OCI-LY1 (cell line): ENCODE results near the gene RTTN.

Source experiments
- H2AFZ ChIP-seq: fragments of 200-600 bp; sonication (generic), shearing (Covaris generic); 2 replicates; pipeline ENCODE4 v1.6.0; 2014; ENCODE audit warnings: antibody characterized with exemption, mild to moderate bottlenecking, low read length
- H3F3A ChIP-seq: fragments of 200-600 bp; sonication (generic), shearing (Covaris generic); 2 replicates; pipeline ENCODE4 v1.6.0; 2014; ENCODE audit warnings: mild to moderate bottlenecking, antibody characterized with exemption, low read length, moderate library complexity; ENCODE audit not compliant: insufficient read depth
- H3K27ac ChIP-seq: fragments of 200-600 bp; sonication (generic); 2 replicates; pipeline ENCODE4 v1.5.1; 2014; ENCODE audit warnings: low read length, mixed run types, mild to moderate bottlenecking, low read depth; ENCODE audit not compliant: poor library complexity, severe bottlenecking
- H3K27me3 ChIP-seq: fragments of 200-600 bp; sonication (generic); 2 replicates; pipeline ENCODE4 v1.6.0; 2014; ENCODE audit warnings: antibody characterized with exemption, mild to moderate bottlenecking, low read length, moderate library complexity; ENCODE audit not compliant: insufficient read depth
- H3K36me3 ChIP-seq: fragments of 200-600 bp; sonication (generic); 2 replicates; pipeline ENCODE4 v1.6.1; 2014; ENCODE audit warnings: mild to moderate bottlenecking, antibody characterized with exemption, low read length, moderate library complexity, mixed read lengths; ENCODE audit not compliant: insufficient read depth
- H3K4me1 ChIP-seq: fragments of 200-600 bp; sonication (generic); 2 replicates; pipeline ENCODE4 v1.5.1; 2014; ENCODE audit warnings: mild to moderate bottlenecking, low read length, moderate library complexity; ENCODE audit not compliant: insufficient read depth, severe bottlenecking
- H3K4me2 ChIP-seq: fragments of 200-600 bp; sonication (generic), shearing (Covaris generic); 2 replicates; pipeline ENCODE4 v1.6.1; 2014; ENCODE audit warnings: low read length
- H3K4me3 ChIP-seq: fragments of 200-600 bp; sonication (generic); 2 replicates; pipeline ENCODE4 v1.5.1; 2014; ENCODE audit warnings: low read length, low read depth, mild to moderate bottlenecking, mixed read lengths; ENCODE audit not compliant: poor library complexity, severe bottlenecking
- H3K79me2 ChIP-seq: fragments of 200-600 bp; shearing (Covaris generic); 2 replicates; pipeline ENCODE4 v1.6.1; 2016; ENCODE audit warnings: mixed run types, low read length, mixed read lengths; ENCODE audit not compliant: insufficient read depth
- H3K9ac ChIP-seq: fragments of 200-600 bp; sonication (generic), shearing (Covaris generic); 2 replicates; pipeline ENCODE4 v1.6.1; 2014; ENCODE audit warnings: mild to moderate bottlenecking, low read length, mixed read lengths
- H3K9me2 ChIP-seq: fragments of 200-600 bp; sonication (generic), shearing (Covaris generic); 2 replicates; pipeline ENCODE4 v1.6.1; 2014; ENCODE audit warnings: low read depth, mild to moderate bottlenecking, low read length, mixed read lengths
- H3K9me3 ChIP-seq: fragments of 200-600 bp; shearing (Covaris generic); 2 replicates; pipeline ENCODE4 v1.6.1; 2014; ENCODE audit warnings: low read length, mixed read lengths
- H4K20me1 ChIP-seq: fragments of 200-600 bp; sonication (generic), shearing (Covaris generic); 2 replicates; pipeline ENCODE4 v1.6.0; 2016; ENCODE audit warnings: mild to moderate bottlenecking, low read length; ENCODE audit not compliant: insufficient read depth
- CTCF ChIP-seq: fragments of 200-600 bp; sonication (generic), shearing (Covaris generic); IDR thresholded peaks from 2 replicates; pipeline ENCODE4 v1.5.1; 2017; ENCODE audit warnings: mild to moderate bottlenecking, antibody characterized with exemption, low read length, moderate library complexity, mixed read lengths
- EZH2 ChIP-seq: fragments of 200-600 bp; sonication (generic), shearing (Covaris generic); IDR thresholded peaks from 2 replicates; pipeline ENCODE4 v1.8.0; 2017; ENCODE audit warnings: borderline replicate concordance, mixed run types, mild to moderate bottlenecking, antibody characterized with exemption, low read length, moderate library complexity, mixed read lengths

The RTTN gene

GRCh38 chr18:70046796-70047195 is 158.7 kb downstream of the RTTN start:
- Histone ChIP-seq H3K27me3 (no peaks in the 10 kb centered on the region), H3K4me1 (no peaks in the 10 kb centered on the region), H3K4me3 (no peak overlapping the region), H2AFZ (no peak overlapping the region), H3F3A (no peaks in the 10 kb centered on the region), H3K9me3 (no peaks in the 10 kb centered on the region), H3K9ac (no peak overlapping the region), H3K4me2 (no peak overlapping the region), H4K20me1 (no peaks in the 10 kb centered on the region), H3K79me2 (no peaks in the 10 kb centered on the region), H3K36me3 (peaks cover 5% of the 10 kb centered on the region; the same call in 1 of the 2 replicates), H3K9me2 (no peaks in the 10 kb centered on the region), H3K27ac (no peak overlapping the region)
- TF ChIP-seq EZH2, result no peak

- Histone ChIP-seq H3K9ac (no peak overlapping the region), H3K4me2 (no peak overlapping the region), H3K36me3 (0 out of 2 replicates have a peak, but pooled peaks cover 3% of the 10 kb centered on the region), H2AFZ (no peak overlapping the region), H3K27me3 (no peaks in the 10 kb centered on the region), H3K9me2 (no peaks in the 10 kb centered on the region), H3K4me1 (no peaks in the 10 kb centered on the region), H4K20me1 (no peaks in the 10 kb centered on the region), H3F3A (no peaks in the 10 kb centered on the region), H3K4me3 (no peak overlapping the region), H3K9me3 (no peaks in the 10 kb centered on the region), H3K79me2 (no peaks in the 10 kb centered on the region), H3K27ac (no peak overlapping the region)
- no peak for TF ChIP-seq EZH2
- no peak for TF ChIP-seq CTCF
Measured at GRCh38 chr18:70046207-70046606, 159.3 kb downstream of the RTTN start.

- Histone ChIP-seq H2AFZ (no peak overlapping the region), H3K27me3 (no peaks in the 10 kb centered on the region), H3K27ac (no peak overlapping the region), H3F3A (no peaks in the 10 kb centered on the region), H3K9me3 (no peaks in the 10 kb centered on the region), H3K79me2 (no peaks in the 10 kb centered on the region), H4K20me1 (no peaks in the 10 kb centered on the region), H3K36me3 (no peaks in the 10 kb centered on the region), H3K9ac (no peak overlapping the region), H3K9me2 (no peaks in the 10 kb centered on the region), H3K4me3 (no peak overlapping the region), H3K4me1 (no peaks in the 10 kb centered on the region), H3K4me2 (no peak overlapping the region)
- no peak for TF ChIP-seq EZH2
- TF ChIP-seq CTCF, result no peak
Measured at GRCh38 chr18:70044632-70045031, 160.9 kb downstream of the RTTN start.

- no peak overlapping the region for H2AFZ ChIP-seq
- H3K4me2 ChIP-seq, result no peak overlapping the region
- no peak overlapping the region for H3K27ac ChIP-seq
- no peaks in the 10 kb centered on the region for H3K79me2 ChIP-seq
- no peaks in the 10 kb centered on the region for H3K9me2 ChIP-seq
- TF ChIP-seq EZH2 (no peak), CTCF (no peak)
- H3K36me3 ChIP-seq, result no peaks in the 10 kb centered on the region
- no peaks in the 10 kb centered on the region for H3K27me3 ChIP-seq
- peaks cover 11% of the 10 kb centered on the region for H3K4me1 ChIP-seq
- no peaks in the 10 kb centered on the region for H3K9me3 ChIP-seq
- no peak overlapping the region for H3K9ac ChIP-seq
- H4K20me1 ChIP-seq, result no peaks in the 10 kb centered on the region
- no peak overlapping the region for H3K4me3 ChIP-seq
- no peaks in the 10 kb centered on the region for H3F3A ChIP-seq
Measured at GRCh38 chr18:70041459-70042050, 163.9 kb downstream of the RTTN start.
